HG03469 (cell line): ENCODE data around the gene TXNDC5.
A peak's percentile ranks its signal among the peaks of the same experiment; 100 is the strongest.
"Not testable (repeated sequence)": the region's sequence is repeated elsewhere in the genome, so short reads cannot be mapped to it uniquely, and the experiment has no call there.

Experiments
- ATAC-seq: cut with Tn5 transposase; IDR thresholded peaks from one replicate; pipeline ENCODE4 v1.9.1; 2021; ENCODE audit warnings: mild to moderate bottlenecking, moderate library complexity, moderate number of reproducible peaks; ENCODE audit not compliant: unreplicated experiment

TXNDC5 gene

DNA sequence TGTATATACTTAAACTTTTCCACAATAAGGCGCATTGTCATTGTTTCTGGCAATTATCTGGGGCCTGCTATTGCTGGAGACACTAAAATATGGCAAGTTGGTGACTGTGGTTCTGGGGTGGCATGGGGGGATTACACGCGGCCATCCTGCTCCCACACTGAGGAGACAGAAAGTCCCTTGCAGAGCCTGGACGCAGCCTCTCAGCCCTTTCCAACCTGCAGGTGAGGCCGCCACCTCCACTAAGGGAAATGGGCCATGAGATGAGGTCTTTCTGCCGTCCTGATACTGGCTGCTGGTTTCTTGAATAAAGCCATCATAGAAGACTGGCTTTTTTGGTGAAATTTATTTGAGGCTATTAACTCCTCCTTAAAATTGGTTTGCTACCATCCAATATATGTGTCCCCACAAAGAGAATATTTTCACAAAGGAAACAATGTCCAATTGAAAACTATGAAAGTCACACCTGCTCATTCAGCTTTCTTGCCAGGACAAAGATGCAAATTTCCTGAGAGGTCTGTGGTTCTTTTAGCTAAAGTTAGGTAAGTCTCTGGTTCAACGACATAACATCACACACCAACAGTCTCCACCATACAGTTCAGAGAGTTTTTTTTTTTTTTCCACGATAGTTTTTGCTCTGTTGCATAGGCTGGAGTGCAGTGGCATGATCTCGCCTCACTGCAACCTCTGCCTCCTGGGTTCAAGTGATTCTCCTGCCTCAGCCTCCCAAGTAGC lies 13.0 kb downstream of the TXNDC5 start:
- peak; percentile 36 for ATAC-seq

DNA sequence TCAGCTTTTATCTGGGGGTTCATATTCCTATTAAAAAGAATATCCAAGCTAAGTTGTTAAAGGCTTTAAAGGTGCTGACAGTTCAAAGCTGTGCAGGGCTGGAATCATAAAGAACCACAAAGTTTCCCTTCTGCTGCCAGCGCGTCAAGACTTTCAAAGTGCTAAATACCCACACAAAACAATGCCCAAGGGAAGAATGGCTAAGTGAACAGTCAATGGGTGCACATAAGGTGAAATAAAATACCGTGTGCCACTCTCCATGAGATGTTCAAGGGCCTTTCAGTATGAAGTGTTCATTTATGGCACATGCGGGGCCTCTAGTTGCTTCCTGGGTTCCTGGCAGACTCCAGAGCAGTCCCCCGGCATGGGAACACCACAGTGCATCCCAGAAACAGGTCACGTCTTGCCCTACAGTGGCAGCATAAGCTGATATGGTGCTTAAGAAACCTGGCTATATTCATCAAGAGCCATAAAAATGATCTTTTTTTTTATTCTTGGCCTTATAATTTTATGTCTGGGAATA lies 14.1 kb downstream of the TXNDC5 start:
- no peak for ATAC-seq

DNA sequence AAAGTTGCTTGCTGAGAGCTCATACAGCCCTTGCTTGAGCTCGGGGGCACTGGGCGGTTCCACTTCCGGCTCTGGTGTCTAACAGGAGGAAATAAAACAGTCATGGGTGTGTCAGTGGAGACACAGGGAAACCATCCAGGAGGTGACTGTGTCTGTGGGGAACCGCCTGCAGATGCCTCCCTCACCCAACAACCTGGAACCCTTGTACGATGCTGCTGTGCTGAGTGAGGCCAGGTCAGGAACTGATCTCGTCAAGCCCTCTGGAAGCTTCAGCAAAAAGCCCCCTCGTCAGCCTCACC lies 15.5 kb downstream of the TXNDC5 start:
- ATAC-seq, result no peak

DNA sequence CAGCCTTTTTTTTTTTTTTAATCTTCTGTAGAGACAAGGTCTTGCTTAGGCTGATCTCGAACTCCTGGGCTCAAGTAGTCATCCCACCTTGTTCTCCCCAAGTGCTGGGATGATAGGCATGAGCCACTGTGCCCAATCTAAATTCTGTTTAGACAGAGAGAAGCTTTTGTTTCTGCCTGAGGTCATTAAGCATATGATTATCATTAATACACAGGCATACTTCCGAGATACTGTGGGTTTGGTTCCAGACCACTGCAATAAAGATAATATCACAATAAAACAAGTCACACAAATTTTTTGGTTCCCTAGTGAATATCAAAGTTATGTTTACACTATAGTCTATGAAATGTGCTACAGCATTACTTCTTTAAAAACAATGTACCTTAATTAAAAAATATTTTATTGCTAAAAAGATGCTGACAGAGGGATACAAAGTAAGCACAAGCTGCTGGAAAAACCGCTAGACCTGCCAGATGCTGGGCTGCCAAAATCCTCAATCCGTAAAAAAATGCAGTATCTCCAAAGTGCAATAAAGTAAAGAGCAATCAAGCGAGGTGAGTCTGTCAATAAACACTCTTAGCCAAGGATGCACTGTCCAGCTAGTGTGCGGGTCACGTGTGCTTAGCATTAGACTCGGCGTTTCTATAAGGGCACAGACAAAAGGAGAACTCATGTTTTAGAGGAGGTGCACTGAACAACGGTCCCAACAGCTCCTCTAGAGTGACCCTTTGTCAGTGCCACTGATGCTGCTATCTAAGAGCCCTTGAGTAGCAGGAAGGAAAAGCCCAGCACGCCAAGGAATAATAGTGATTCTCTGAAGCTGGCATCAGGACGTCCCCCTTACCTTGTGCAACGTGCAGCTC lies 16.1 kb downstream of the TXNDC5 start:
- no peak for ATAC-seq

GRCh38 chr6:7893342-7893741 lies 17.2 kb downstream of the TXNDC5 start:
- ATAC-seq, result no peak

- not testable (repeated sequence) for ATAC-seq
Observed at GRCh38 chr6:7892367-7892766, 18.2 kb downstream of the TXNDC5 start.

DNA sequence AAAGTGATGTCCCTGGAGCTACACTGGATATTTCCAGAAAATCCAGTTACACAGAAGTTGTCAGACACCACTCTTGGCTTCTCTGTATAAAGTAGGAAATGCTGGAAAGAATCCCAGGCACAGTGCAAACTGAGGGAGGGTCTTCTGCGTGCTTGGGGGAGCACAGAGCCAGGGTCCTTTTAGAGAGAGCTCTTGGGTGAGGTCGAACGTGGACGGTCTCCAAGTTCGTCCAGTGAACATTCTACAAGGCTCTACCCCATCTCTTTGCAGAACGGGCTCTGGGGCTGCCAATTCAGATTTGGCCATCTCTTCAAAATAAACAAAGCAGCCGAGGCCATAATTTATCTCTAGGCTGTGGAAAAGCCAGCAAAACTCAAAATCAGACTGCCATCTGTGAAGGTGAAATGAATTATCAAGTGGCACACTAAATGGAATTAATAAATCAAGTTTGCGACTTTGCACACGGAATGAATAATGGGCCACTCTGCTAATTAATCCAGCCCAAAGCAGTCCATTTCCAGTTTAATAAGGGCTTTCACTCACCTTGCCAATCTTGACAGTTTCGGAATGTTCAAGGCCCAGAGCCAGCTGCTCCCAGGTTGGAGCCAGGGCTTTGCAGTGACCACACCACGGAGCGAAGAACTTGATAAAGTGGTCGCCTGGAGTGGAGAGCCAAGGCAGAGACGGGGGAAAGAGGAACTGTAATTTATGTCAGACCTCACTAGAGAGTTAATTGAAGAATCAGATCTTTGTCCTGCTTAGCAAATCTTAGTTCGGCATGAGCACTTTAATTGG lies 19.3 kb downstream of the TXNDC5 start:
- ATAC-seq, result no peak

DNA sequence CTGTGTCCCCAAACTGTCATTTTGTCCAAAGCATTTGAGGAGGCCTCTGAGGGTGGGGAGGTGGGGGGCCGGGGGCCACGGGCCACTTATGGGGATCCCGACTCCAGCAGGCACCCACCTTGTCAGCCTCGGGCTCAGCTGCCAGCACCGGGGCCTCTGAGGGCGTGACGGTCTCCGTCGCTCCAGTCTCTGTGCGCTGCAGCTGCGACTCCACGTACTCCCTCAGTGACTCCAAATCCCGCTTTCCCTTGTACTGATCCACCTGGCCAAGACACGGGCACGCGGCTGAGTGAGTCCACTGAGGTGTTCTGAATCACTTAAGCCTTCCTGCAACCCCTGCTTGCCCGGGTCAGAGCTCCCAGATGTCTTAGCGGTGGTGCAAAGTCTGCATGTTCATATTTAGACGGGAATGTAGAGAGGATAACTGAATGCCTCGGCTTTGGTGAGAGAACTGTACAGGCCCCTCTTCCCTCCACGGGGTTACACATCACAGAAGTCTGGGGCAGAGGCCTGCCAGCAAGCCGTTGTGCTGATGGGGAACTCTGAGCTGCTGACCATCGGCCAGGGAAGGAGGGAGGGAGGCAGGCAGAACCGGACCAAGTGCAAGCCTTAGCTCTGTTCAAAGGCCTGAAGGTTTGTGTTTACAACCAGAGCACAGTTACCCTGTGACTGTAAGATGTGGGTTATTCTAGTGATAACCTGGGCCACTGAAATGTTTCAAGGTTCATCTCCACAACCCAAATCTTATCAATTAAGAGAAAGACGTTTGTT lies 21.8 kb downstream of the TXNDC5 start:
- no peak for ATAC-seq

DNA sequence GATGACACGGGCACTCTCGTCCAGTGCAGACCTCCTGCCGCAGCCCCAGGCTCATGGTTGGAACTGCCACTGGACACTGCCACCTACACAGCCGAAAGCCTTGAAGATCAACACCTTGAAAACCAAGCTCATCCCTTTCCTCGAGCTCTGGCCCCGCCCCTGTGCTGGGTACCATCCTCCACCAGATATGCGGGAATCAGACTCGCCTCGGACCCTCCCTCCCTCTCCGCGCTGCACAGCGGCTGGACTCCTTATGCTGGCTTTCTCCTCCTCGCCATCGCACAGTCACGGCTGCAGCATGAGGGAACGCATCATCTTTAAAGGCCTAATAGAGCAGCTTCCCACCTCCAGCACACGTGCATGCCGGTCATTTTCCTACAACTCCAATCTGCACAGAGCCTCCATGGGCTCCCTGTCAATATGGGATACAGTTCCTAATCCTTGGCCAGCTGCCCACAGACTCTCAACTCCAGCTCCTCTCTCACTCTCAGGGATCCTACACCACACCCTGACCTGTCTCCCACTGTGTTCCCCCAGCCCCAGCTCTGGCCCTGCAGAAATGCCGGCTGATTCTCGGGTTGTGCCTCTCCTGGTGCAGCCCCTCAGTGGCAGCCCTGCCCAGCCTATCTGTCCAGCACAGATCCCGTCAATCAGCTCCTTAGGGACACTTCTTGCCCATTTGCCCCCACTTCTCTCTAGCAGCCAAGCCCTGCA lies 23.2 kb downstream of the TXNDC5 start:
- ATAC-seq, result no peak

GRCh38 chr6:7886132-7886531 lies 24.5 kb downstream of the TXNDC5 start:
- no peak for ATAC-seq

- ATAC-seq, result no peak
Observed at GRCh38 chr6:7883381-7883780, 27.2 kb downstream of the TXNDC5 start.

- no peak for ATAC-seq
Observed at GRCh38 chr6:7882505-7883257, 27.9 kb downstream of the TXNDC5 start.

GRCh38 chr6:7881765-7882500 lies 28.7 kb downstream of the TXNDC5 start:
- no peak for ATAC-seq

GRCh38 chr6:7880718-7881107 lies 29.9 kb downstream of the TXNDC5 start:
- ATAC-seq, result no peak

DNA sequence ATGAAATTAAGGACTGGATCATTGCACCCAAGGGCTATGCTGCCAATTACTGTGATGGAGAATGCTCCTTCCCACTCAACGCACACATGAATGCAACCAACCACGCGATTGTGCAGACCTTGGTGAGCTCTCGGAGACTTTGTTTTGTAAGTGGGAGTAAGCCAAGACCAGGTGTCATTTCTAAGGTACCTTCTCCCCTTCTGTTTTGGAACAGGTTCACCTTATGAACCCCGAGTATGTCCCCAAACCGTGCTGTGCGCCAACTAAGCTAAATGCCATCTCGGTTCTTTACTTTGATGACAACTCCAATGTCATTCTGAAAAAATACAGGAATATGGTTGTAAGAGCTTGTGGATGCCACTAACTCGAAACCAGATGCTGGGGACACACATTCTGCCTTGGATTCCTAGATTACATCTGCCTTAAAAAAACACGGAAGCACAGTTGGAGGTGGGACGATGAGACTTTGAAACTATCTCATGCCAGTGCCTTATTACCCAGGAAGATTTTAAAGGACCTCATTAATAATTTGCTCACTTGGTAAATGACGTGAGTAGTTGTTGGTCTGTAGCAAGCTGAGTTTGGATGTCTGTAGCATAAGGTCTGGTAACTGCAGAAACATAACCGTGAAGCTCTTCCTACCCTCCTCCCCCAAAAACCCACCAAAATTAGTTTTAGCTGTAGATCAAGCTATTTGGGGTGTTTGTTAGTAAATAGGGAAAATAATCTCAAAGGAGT lies 30.4 kb downstream of the TXNDC5 start:
- ATAC-seq, result no peak

DNA sequence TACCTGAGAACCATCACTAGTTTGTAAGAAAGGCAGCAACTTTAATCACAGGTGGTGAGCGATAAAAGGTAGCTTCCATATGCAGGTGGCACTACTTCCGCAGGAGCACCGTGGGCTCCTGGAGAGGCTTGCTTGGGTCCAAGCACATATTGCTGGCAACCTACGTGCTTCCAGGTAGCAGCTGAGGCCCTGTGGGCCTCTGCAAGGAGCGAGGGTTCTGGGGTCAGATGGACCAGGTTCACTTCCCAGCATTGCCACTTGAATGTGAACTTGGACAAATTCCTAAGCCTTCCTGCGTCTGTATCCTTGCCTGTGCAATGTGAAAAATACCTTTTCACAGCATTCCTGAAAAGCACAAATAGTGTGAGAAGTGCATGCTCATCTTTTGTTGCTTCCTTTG lies 31.0 kb downstream of the TXNDC5 start:
- ATAC-seq, result no peak

- no peak for ATAC-seq
Observed at GRCh38 chr6:7879043-7879442, 31.5 kb downstream of the TXNDC5 start.

DNA sequence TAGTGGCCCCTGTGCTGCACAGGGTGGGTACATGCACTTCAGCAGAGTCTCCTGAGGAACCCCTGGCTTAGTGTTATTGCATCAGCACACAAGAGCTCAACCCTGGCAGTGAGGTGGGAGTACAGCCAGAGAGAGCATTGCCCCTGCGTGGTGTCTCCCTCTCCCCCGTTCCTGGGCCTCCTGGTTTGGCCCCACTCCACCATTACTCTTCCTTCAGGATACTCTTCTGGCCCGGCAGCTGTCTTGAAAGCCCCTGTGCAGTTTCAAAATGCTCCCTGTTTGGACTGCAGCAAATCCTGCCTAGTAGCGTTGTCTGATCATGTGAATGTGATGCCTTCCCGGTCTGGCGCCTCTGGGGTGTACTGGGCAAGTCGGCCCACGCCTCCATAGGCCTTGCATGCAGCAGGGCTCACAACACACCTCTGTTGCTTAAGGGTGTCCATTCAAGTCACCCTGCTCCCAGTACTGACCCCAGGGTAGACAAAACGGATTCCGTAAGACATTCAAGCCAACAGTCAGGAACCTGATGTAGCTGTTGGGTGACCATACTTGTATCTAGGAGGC lies 32.1 kb downstream of the TXNDC5 start:
- ATAC-seq, result no peak
